GM19463 (cell line): Measurements from ENCODE around the gene PAK1.

ENCODE experiments used
- ATAC-seq: cut with Tn5 transposase; IDR thresholded peaks from one replicate; pipeline ENCODE4 v1.9.1; 2021; ENCODE audit warnings: mild to moderate bottlenecking, moderate library complexity; ENCODE audit not compliant: unreplicated experiment

Gene PAK1

GRCh38 chr11:77375107-77375506 lies 98.8 kb downstream of the PAK1 start:
- ATAC-seq, result no peak

- no peak for ATAC-seq
These were observed 99.3 kb downstream of the PAK1 start for GRCh38 chr11:77374611-77375031.

GRCh38 chr11:77374108-77374507 lies 99.8 kb downstream of the PAK1 start:
- ATAC-seq, result no peak

- ATAC-seq, result no peak
These were observed 101.2 kb downstream of the PAK1 start for GRCh38 chr11:77372726-77373125.

GRCh38 chr11:77371646-77372045 lies 102.2 kb downstream of the PAK1 start:
- no peak for ATAC-seq

GRCh38 chr11:77370217-77370616 lies 103.7 kb downstream of the PAK1 start:
- ATAC-seq, result no peak

- ATAC-seq, result no peak
These were observed 112.7 kb downstream of the PAK1 start for GRCh38 chr11:77361184-77361583.

- no peak for ATAC-seq
These were observed 114.4 kb downstream of the PAK1 start for GRCh38 chr11:77359481-77359880.

GRCh38 chr11:77353131-77353530 lies 120.8 kb downstream of the PAK1 start:
- no peak for ATAC-seq

GRCh38 chr11:77351281-77351886 lies 122.5 kb downstream of the PAK1 start:
- ATAC-seq, result no peak

GRCh38 chr11:77347948-77348347 lies 125.9 kb downstream of the PAK1 start:
- no peak for ATAC-seq

GRCh38 chr11:77346906-77347603 lies 126.8 kb downstream of the PAK1 start:
- no peak for ATAC-seq

- ATAC-seq, result no peak
These were observed 128.3 kb downstream of the PAK1 start for GRCh38 chr11:77345621-77346020.

- no peak for ATAC-seq
These were observed 133.4 kb downstream of the PAK1 start for GRCh38 chr11:77340501-77340900.

GRCh38 chr11:77332259-77332658 lies 141.6 kb downstream of the PAK1 start:
- no peak for ATAC-seq

- no peak for ATAC-seq
These were observed 148.7 kb downstream of the PAK1 start for GRCh38 chr11:77325159-77325558.

- no peak for ATAC-seq
These were observed 149.4 kb downstream of the PAK1 start for GRCh38 chr11:77324508-77324907.

- no peak for ATAC-seq
These were observed 150.8 kb downstream of the PAK1 start for GRCh38 chr11:77322926-77323590.

- ATAC-seq, result no peak
These were observed 151.4 kb downstream of the PAK1 start for GRCh38 chr11:77322506-77322905.

GRCh38 chr11:77320351-77320750 lies 153.5 kb downstream of the PAK1 start:
- no peak for ATAC-seq

GRCh38 chr11:77318600-77318999 lies 155.3 kb downstream of the PAK1 start:
- ATAC-seq, result no peak

GRCh38 chr11:77316733-77317342 lies 157.1 kb downstream of the PAK1 start:
- no peak for ATAC-seq
